Measurements from ENCODE around the gene LTB4R2. TPM values are rescaled to one million over a fixed set of nuclear protein-coding genes. Genes with fewer than 3 reads are reported as not detected.

LTB4R2 gene
- total RNA-seq, 6 donors from 2014 or later = 6.2 to 49.2 (median 10.9) TPM

DNA sequence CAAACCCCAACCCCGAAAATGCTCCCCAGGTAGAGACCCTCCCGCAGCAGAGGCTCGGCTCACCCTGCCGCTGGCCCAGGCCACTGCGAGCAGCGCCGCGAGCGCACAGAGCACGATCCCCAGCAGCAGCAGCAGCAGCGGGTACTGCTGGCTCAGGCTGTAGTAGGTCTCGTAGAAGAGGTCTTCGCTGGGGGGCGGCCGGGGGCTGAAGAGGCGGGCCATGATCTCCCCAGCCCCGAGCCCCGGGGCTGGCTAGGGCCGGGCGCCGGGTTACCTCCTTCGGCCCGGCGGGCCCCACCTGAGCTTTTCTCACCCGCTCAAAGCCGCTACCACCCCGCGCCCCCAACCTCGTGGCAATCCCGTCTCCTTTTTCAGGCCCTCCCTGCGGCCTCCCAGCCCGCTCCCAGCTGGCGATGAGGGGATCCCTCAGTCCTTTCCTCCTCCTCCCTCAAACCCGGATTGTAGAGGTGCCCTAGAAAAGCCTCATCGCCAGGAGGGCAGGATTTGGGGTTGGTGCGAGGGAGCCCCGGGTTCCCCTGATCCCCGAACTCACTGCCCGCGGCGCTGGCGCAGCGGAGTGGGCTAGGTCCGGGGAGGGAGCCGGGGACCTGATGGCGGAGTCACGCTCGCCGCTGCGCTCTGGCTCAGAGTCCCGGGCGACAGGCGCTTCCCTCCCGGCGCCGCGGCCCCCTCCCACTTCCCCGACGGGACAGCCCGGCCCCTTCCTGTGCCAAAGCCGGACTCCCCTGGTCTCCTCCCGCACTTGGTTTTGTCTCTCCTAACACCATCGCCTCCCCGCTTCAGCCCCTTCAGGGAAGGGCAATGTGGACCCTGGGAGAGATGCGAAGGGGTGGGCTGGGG is 24.7 kb downstream of the LTB4R2 start, which contains the start of gene ADCY4:
ADCY4 (minus strand) TSS at position 641 of the 861 bp plus-strand sequence; CDS start at position 222, 419 bp downstream.
- ATAC-seq (ENCODE audit: low FRiP score in 2 of 2) (peak in 1 of 2 donors; percentile 25), DNase-seq (peak in 1 of 2 donors; percentile 89)
- Histone ChIP-seq H3K27ac (peak within 1 kb of the TSS; percentile 64 to 89 (median 86)), H3K4me3 (peak within 1 kb of the TSS; percentile 6 to 55 (median 52)), H3K36me3 (peaks cover 0 to 11% (median 3%) of the 10 kb centered on the region in 4 donors), H3K27me3 (peaks cover 0 to 8% (median 0%) of the 10 kb centered on the region in 4 donors), H3K4me1 (peaks cover 52 to 78% (median 61%) of the 10 kb centered on the region in 4 donors), H3K9me3 (no peaks in the 10 kb centered on the region)
- TF ChIP-seq POLR2A (IDR thresholded peaks at IDR 0.05) = peak in 3 of 4 donors; percentile 34 to 58 (median 56)
- TF ChIP-seq EP300 (IDR thresholded peaks at IDR 0.05) = no peak
- TF ChIP-seq POLR2AphosphoS5 (IDR thresholded peaks at IDR 0.05) = peak; percentile 62 to 79
- WGBS, 2 donors = 7 to 20% methylated on average over 17 to 55 of the region's 65 CpGs

GRCh38 chr14:24335461-24336171 is 25.7 kb downstream of the LTB4R2 start:
- ATAC-seq (ENCODE audit: low FRiP score in 2 of 2) = no peak
- Histone ChIP-seq H3K9me3 (no peaks in the 10 kb centered on the region), H3K4me3 (peak overlapping the region in 3 of 4 donors; percentile 50 to 55 (median 53)), H3K27ac (peak overlapping the region; percentile 64 to 89 (median 86)), H3K4me1 (peaks cover 54 to 78% (median 56%) of the 10 kb centered on the region in 4 donors), H3K27me3 (peaks cover 0 to 8% (median 0%) of the 10 kb centered on the region in 4 donors), H3K36me3 (peaks cover 0 to 11% (median 3%) of the 10 kb centered on the region in 4 donors)
- 70 to 75% methylated on average over 12 of the region's 12 CpGs for WGBS, 2 donors
- no peak for DNase-seq
- TF ChIP-seq POLR2A (IDR thresholded peaks at IDR 0.05) (no peak), CTCF (IDR thresholded peaks at IDR 0.05) (no peak), EP300 (IDR thresholded peaks at IDR 0.05) (peak in 2 of 4 donors; percentile 13 to 24), POLR2AphosphoS5 (IDR thresholded peaks at IDR 0.05) (peak in 1 of 2 donors; percentile 51)

DNA sequence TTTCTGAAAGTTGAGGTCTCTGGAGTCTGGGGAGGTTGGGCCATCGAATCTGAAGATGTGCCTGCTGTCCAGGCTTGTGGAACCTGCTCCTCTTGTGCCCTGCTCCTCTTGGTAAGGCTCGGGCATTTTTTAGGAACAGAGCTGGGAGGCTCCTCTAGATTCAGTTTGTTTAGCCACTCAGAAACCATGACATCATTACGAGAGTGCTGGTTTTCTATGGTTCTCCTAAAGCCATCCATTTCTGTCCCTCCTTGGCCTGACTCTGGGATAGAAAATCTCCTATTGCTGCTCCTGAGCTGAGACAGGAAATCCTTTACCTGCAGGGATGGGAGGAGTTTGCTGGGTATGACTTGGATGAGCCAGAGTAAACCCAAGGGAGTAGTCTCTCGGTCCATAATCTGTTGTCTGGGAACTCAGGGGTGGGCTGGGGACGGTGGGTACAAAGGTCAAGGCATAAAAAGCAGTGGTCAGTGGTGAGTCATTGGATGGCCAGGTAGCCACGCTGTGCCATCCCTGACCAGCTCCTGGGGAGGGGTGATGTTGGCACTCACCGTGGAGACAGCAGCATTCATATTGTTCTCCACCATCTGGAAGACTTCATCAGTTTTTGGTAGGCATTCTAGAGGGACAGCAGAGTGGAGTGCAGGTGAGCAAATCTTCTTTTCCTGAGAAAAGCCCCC is 27.3 kb downstream of the LTB4R2 start:
- H3K4me1 ChIP-seq = peaks cover 48 to 69% (median 51%) of the 10 kb centered on the region in 4 donors

GRCh38 chr14:24337824-24338175 is 27.9 kb downstream of the LTB4R2 start:
- ATAC-seq (ENCODE audit: low FRiP score in 2 of 2) (no peak), DNase-seq (peak in 1 of 2 donors; percentile 28)
- H3K4me1 ChIP-seq = peaks cover 43 to 64% (median 45%) of the 10 kb centered on the region in 4 donors
- H3K4me3 ChIP-seq = no peak overlapping the region
- H3K27me3 ChIP-seq = peaks cover 0 to 8% (median 0%) of the 10 kb centered on the region in 4 donors
- H3K27ac ChIP-seq = no peak overlapping the region
- WGBS, 2 donors = 90 to 95% methylated on average over 8 of the region's 8 CpGs
- H3K36me3 ChIP-seq = peaks cover 0 to 11% (median 3%) of the 10 kb centered on the region in 4 donors
- no peaks in the 10 kb centered on the region for H3K9me3 ChIP-seq
- TF ChIP-seq CTCF (IDR thresholded peaks at IDR 0.05) (no peak), POLR2A (IDR thresholded peaks at IDR 0.05) (no peak), POLR2AphosphoS5 (IDR thresholded peaks at IDR 0.05) (no peak), EP300 (IDR thresholded peaks at IDR 0.05) (no peak)

More for the DNA sequence above, 27.3 kb downstream of the LTB4R2 start:
- Histone ChIP-seq H3K4me3 (no peak overlapping the region), H3K27me3 (peaks cover 0 to 8% (median 0%) of the 10 kb centered on the region in 4 donors), H3K36me3 (peaks cover 0 to 11% (median 3%) of the 10 kb centered on the region in 4 donors), H3K9me3 (no peaks in the 10 kb centered on the region), H3K27ac (peak overlapping the region in 1 of 4 donors; percentile 89)
- ATAC-seq (ENCODE audit: low FRiP score in 2 of 2) = no peak
- no peak for DNase-seq
- 89 to 93% methylated on average over 4 to 7 of the region's 7 CpGs for WGBS, 2 donors
- TF ChIP-seq CTCF (IDR thresholded peaks at IDR 0.05) = no peak
- no peak for TF ChIP-seq POLR2AphosphoS5 (IDR thresholded peaks at IDR 0.05)
- TF ChIP-seq POLR2A (IDR thresholded peaks at IDR 0.05) = no peak
- TF ChIP-seq EP300 (IDR thresholded peaks at IDR 0.05) = no peak
